GM23338 (cell line): ENCODE measurements around the gene ASS1. TPM values are rescaled to one million over a fixed set of nuclear protein-coding genes. Genes with fewer than 3 reads are reported as not detected.

Source experiments
- ATAC-seq: fragments of 200-7000 bp; cut with Tn5 transposase; 3 replicates; pipeline ENCODE4 v1.9.1; 2020
- DNase-seq: peaks from one replicate; pipeline ENCODE4 v3.0.0-alpha.2; 2015; ENCODE audit warnings: low spot score
- H2AFZ ChIP-seq: fragments of 200-600 bp; sonication (generic); 2 replicates; pipeline ENCODE4 v1.8.0; 2016; ENCODE audit warnings: antibody characterized with exemption, mild to moderate bottlenecking, moderate library complexity
- H3F3A ChIP-seq: fragments of 200-600 bp; sonication (generic); replicated peaks from 2 replicates; pipeline ENCODE4 v1.8.0; 2017; ENCODE audit warnings: antibody characterized with exemption, mixed run types, low read depth
- H3K27ac ChIP-seq: fragments of 200-600 bp; sonication (generic); 2 replicates; pipeline ENCODE4 v1.6.1; 2016; ENCODE audit warnings: low read depth
- H3K27me3 ChIP-seq: fragments of 200-600 bp; sonication (generic); 2 replicates; pipeline ENCODE4 v1.8.0; 2016; ENCODE audit warnings: mild to moderate bottlenecking, mixed run types, moderate library complexity; ENCODE audit not compliant: insufficient read depth
- H3K36me3 ChIP-seq: fragments of 200-600 bp; sonication (generic); 2 replicates; pipeline ENCODE4 v1.8.0; 2016; ENCODE audit warnings: mild to moderate bottlenecking; ENCODE audit not compliant: insufficient read depth
- H3K4me1 ChIP-seq: fragments of 200-600 bp; sonication (generic); 2 replicates; pipeline ENCODE4 v1.8.0; 2016; ENCODE audit warnings: mild to moderate bottlenecking, moderate library complexity; ENCODE audit not compliant: insufficient read depth
- H3K4me2 ChIP-seq: fragments of 200-600 bp; sonication (generic); 2 replicates; pipeline ENCODE4 v1.7.1; 2017; ENCODE audit warnings: mixed run types
- H3K4me3 ChIP-seq: fragments of 200-600 bp; sonication (generic); 2 replicates; pipeline ENCODE4 v1.6.1; 2016; ENCODE audit warnings: mixed run types
- H3K79me2 ChIP-seq: fragments of 200-600 bp; sonication (generic); replicated peaks from 2 replicates; pipeline ENCODE4 v1.8.0; 2017; ENCODE audit warnings: mild to moderate bottlenecking; ENCODE audit not compliant: insufficient read depth
- H3K9me2 ChIP-seq: fragments of 200-600 bp; sonication (generic); 2 replicates; pipeline ENCODE4 v1.8.0; 2017; ENCODE audit not compliant: insufficient read depth
- H4K20me1 ChIP-seq: fragments of 200-600 bp; sonication (generic); replicated peaks from 2 replicates; pipeline ENCODE4 v1.8.0; 2017; ENCODE audit warnings: mild to moderate bottlenecking; ENCODE audit not compliant: insufficient read depth
- H3K27ac Mint-ChIP-seq: 2 replicates; pipeline ENCODE4 v1.8.0; 2020; ENCODE audit warnings: inconsistent platforms, mild to moderate bottlenecking, moderate library complexity, mixed read lengths
- H3K27me3 Mint-ChIP-seq: 3 replicates; pipeline ENCODE4 v1.8.0; 2022; ENCODE audit warnings: low read depth, mild to moderate bottlenecking, moderate library complexity, mixed read lengths, inconsistent platforms; ENCODE audit not compliant: insufficient read depth, poor library complexity
- H3K36me3 Mint-ChIP-seq: 3 replicates; pipeline ENCODE4 v1.8.0; 2021; ENCODE audit warnings: low read depth, mild to moderate bottlenecking, inconsistent platforms, moderate library complexity, mixed read lengths
- H3K4me1 Mint-ChIP-seq: 3 replicates; pipeline ENCODE4 v1.8.0; 2020; ENCODE audit warnings: mild to moderate bottlenecking, inconsistent platforms, mixed read lengths
- H3K4me3 Mint-ChIP-seq: 3 replicates; pipeline ENCODE4 v1.8.0; 2021; ENCODE audit warnings: moderate library complexity, mild to moderate bottlenecking, inconsistent platforms, mixed read lengths
- H3K9me3 Mint-ChIP-seq: 3 replicates; pipeline ENCODE4 v1.8.0; 2020; ENCODE audit warnings: moderate library complexity, mild to moderate bottlenecking, inconsistent platforms, mixed read lengths
- CREB1 ChIP-seq: fragments of 250-450 bp; sonication (Bioruptor Pico); IDR thresholded peaks from 2 replicates; pipeline ENCODE4 v1.5.0; 2020; ENCODE audit warnings: low read depth, mild to moderate bottlenecking, moderate library complexity
- EZH2 ChIP-seq: fragments of 200-600 bp; sonication (generic); IDR thresholded peaks from one replicate; pipeline ENCODE4 v1.8.0; 2017; ENCODE audit warnings: antibody characterized with exemption, mild to moderate bottlenecking, low read depth; ENCODE audit not compliant: unreplicated experiment
- EZH2phosphoT487 ChIP-seq: fragments of 200-600 bp; sonication (generic); IDR thresholded peaks from one replicate; pipeline ENCODE4 v1.8.1; 2018; ENCODE audit warnings: antibody characterized with exemption; ENCODE audit not compliant: unreplicated experiment
- JUNB ChIP-seq: IDR thresholded peaks from one replicate; pipeline ENCODE4 v1.6.1; 2016; ENCODE audit warnings: antibody characterized with exemption; ENCODE audit not compliant: unreplicated experiment
- NANOG ChIP-seq: IDR thresholded peaks from 2 replicates; pipeline ENCODE4 v1.6.1; 2016; ENCODE audit warnings: antibody characterized with exemption, borderline replicate concordance
- POLR2AphosphoS5 ChIP-seq: IDR thresholded peaks from 2 replicates; pipeline ENCODE4 v1.6.1; 2016; ENCODE audit warnings: antibody characterized with exemption, low read depth
- STAT1 ChIP-seq: IDR thresholded peaks from one replicate; pipeline ENCODE4 v1.6.1; 2016; ENCODE audit warnings: antibody characterized with exemption; ENCODE audit not compliant: unreplicated experiment
- ZNF114 ChIP-seq: fragments of 250-450 bp; sonication (Bioruptor Pico); IDR thresholded peaks from 2 replicates; pipeline ENCODE4 v1.5.0; 2020; ENCODE audit warnings: mild to moderate bottlenecking, moderate library complexity
- ZNF331 ChIP-seq: fragments of 250-450 bp; sonication (Bioruptor Pico); IDR thresholded peaks from 2 replicates; pipeline ENCODE4 v1.5.0; 2020; ENCODE audit warnings: low read depth, mild to moderate bottlenecking, moderate library complexity
- polyA plus RNA-seq: library from polyadenylated mRNA; unstranded; fragments of >200 nt; fragmentation: Nextera tagmentation; extraction: Ambion mirVana; gene quantifications from 2 replicates; pipeline ENCODE4 v1.2.1, GENCODE V29; 2016
- total RNA-seq: library from RNA; depleted of rRNA; stranded (reverse); fragments of >200 nt; shearing (Covaris generic); gene quantifications from 2 replicates; pipeline ENCODE4 v1.2.3, GENCODE V29; 2014
- TF ChIP-seq, protein P1 (sequence below): IDR thresholded peaks from one replicate; pipeline ENCODE4 v1.6.1; 2018; ENCODE audit warnings: antibody characterized with exemption; ENCODE audit not compliant: unreplicated experiment
- TF ChIP-seq, protein P2 (sequence below): IDR thresholded peaks from 2 replicates; pipeline ENCODE4 v1.6.1; 2016; ENCODE audit warnings: antibody characterized with exemption
- TF ChIP-seq, protein P3 (sequence below): fragments of 250-450 bp; sonication (Bioruptor Pico); IDR thresholded peaks from 2 replicates; pipeline ENCODE4 v1.5.0; 2020; ENCODE audit warnings: mild to moderate bottlenecking, moderate library complexity
- TF ChIP-seq, protein P4 (sequence below), 2 experiments: fragments of 200-600 bp in 1 of 2; sonication (generic) in 1 of 2; conservative IDR thresholded peaks; 2 replicates each; pipeline versions ENCODE4 v1.5.1 to v1.6.1; 2016 to 2017; ENCODE audit warnings: antibody characterized with exemption in 2 of 2, low read depth in 2 of 2, mild to moderate bottlenecking in 2 of 2, moderate library complexity in 1 of 2

The ASS1 gene
- total and polyA plus RNA-seq, 2 experiments from 2014 or later, result 65.8 to 103 TPM

GRCh38 chr9:130429381-130429780, 15.4 kb upstream of the ASS1 start:
- Histone ChIP-seq H3K27ac (no peak overlapping the region), H3F3A (no peaks in the 10 kb centered on the region; the same call in 1 of the 2 replicates), H3K9me2 (no peaks in the 10 kb centered on the region), H2AFZ (no peak overlapping the region), H3K79me2 (no peaks in the 10 kb centered on the region), H3K4me1 (no peaks in the 10 kb centered on the region), H3K4me2 (no peak overlapping the region), H3K27me3 (peaks cover 21% of the 10 kb centered on the region), H4K20me1 (no peaks in the 10 kb centered on the region), H3K4me3 (no peak overlapping the region), H3K36me3 (no peaks in the 10 kb centered on the region)
- H3K36me3 Mint-ChIP-seq, result peaks cover 6% of the 10 kb centered on the region; the same call in 1 of the 3 replicates
- H3K27me3 Mint-ChIP-seq, result peaks cover 26% of the 10 kb centered on the region
- TF ChIP-seq, protein P1, sequence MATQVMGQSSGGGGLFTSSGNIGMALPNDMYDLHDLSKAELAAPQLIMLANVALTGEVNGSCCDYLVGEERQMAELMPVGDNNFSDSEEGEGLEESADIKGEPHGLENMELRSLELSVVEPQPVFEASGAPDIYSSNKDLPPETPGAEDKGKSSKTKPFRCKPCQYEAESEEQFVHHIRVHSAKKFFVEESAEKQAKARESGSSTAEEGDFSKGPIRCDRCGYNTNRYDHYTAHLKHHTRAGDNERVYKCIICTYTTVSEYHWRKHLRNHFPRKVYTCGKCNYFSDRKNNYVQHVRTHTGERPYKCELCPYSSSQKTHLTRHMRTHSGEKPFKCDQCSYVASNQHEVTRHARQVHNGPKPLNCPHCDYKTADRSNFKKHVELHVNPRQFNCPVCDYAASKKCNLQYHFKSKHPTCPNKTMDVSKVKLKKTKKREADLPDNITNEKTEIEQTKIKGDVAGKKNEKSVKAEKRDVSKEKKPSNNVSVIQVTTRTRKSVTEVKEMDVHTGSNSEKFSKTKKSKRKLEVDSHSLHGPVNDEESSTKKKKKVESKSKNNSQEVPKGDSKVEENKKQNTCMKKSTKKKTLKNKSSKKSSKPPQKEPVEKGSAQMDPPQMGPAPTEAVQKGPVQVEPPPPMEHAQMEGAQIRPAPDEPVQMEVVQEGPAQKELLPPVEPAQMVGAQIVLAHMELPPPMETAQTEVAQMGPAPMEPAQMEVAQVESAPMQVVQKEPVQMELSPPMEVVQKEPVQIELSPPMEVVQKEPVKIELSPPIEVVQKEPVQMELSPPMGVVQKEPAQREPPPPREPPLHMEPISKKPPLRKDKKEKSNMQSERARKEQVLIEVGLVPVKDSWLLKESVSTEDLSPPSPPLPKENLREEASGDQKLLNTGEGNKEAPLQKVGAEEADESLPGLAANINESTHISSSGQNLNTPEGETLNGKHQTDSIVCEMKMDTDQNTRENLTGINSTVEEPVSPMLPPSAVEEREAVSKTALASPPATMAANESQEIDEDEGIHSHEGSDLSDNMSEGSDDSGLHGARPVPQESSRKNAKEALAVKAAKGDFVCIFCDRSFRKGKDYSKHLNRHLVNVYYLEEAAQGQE, result no peak
- TF ChIP-seq POLR2AphosphoS5 (no peak), NANOG (no peak), STAT1 (no peak), ZNF331 (no peak), JUNB (no peak), ZNF114 (CRISPR knock-in tag) (no peak), EZH2 (no peak), CREB1 (CRISPR knock-in tag) (no peak), EZH2phosphoT487 (no peak)
- TF ChIP-seq, protein P2, sequence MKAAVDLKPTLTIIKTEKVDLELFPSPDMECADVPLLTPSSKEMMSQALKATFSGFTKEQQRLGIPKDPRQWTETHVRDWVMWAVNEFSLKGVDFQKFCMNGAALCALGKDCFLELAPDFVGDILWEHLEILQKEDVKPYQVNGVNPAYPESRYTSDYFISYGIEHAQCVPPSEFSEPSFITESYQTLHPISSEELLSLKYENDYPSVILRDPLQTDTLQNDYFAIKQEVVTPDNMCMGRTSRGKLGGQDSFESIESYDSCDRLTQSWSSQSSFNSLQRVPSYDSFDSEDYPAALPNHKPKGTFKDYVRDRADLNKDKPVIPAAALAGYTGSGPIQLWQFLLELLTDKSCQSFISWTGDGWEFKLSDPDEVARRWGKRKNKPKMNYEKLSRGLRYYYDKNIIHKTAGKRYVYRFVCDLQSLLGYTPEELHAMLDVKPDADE, result no peak
- TF ChIP-seq, protein P3, sequence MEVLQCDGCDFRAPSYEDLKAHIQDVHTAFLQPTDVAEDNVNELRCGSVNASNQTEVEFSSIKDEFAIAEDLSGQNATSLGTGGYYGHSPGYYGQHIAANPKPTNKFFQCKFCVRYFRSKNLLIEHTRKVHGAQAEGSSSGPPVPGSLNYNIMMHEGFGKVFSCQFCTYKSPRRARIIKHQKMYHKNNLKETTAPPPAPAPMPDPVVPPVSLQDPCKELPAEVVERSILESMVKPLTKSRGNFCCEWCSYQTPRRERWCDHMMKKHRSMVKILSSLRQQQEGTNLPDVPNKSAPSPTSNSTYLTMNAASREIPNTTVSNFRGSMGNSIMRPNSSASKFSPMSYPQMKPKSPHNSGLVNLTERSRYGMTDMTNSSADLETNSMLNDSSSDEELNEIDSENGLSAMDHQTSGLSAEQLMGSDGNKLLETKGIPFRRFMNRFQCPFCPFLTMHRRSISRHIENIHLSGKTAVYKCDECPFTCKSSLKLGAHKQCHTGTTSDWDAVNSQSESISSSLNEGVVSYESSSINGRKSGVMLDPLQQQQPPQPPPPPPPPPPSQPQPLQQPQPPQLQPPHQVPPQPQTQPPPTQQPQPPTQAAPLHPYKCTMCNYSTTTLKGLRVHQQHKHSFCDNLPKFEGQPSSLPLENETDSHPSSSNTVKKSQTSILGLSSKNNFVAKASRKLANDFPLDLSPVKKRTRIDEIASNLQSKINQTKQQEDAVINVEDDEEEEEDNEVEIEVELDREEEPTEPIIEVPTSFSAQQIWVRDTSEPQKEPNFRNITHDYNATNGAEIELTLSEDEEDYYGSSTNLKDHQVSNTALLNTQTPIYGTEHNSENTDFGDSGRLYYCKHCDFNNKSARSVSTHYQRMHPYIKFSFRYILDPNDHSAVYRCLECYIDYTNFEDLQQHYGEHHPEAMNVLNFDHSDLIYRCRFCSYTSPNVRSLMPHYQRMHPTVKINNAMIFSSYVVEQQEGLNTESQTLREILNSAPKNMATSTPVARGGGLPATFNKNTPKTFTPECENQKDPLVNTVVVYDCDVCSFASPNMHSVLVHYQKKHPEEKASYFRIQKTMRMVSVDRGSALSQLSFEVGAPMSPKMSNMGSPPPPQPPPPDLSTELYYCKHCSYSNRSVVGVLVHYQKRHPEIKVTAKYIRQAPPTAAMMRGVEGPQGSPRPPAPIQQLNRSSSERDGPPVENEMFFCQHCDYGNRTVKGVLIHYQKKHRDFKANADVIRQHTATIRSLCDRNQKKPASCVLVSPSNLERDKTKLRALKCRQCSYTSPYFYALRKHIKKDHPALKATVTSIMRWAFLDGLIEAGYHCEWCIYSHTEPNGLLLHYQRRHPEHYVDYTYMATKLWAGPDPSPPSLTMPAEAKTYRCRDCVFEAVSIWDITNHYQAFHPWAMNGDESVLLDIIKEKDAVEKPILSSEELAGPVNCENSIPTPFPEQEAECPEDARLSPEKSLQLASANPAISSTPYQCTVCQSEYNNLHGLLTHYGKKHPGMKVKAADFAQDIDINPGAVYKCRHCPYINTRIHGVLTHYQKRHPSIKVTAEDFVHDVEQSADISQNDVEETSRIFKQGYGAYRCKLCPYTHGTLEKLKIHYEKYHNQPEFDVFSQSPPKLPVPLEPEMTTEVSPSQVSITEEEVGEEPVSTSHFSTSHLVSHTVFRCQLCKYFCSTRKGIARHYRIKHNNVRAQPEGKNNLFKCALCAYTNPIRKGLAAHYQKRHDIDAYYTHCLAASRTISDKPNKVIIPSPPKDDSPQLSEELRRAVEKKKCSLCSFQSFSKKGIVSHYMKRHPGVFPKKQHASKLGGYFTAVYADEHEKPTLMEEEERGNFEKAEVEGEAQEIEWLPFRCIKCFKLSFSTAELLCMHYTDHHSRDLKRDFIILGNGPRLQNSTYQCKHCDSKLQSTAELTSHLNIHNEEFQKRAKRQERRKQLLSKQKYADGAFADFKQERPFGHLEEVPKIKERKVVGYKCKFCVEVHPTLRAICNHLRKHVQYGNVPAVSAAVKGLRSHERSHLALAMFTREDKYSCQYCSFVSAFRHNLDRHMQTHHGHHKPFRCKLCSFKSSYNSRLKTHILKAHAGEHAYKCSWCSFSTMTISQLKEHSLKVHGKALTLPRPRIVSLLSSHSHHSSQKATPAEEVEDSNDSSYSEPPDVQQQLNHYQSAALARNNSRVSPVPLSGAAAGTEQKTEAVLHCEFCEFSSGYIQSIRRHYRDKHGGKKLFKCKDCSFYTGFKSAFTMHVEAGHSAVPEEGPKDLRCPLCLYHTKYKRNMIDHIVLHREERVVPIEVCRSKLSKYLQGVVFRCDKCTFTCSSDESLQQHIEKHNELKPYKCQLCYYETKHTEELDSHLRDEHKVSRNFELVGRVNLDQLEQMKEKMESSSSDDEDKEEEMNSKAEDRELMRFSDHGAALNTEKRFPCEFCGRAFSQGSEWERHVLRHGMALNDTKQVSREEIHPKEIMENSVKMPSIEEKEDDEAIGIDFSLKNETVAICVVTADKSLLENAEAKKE (CRISPR knock-in tag), result no peak
- TF ChIP-seq, protein P4, sequence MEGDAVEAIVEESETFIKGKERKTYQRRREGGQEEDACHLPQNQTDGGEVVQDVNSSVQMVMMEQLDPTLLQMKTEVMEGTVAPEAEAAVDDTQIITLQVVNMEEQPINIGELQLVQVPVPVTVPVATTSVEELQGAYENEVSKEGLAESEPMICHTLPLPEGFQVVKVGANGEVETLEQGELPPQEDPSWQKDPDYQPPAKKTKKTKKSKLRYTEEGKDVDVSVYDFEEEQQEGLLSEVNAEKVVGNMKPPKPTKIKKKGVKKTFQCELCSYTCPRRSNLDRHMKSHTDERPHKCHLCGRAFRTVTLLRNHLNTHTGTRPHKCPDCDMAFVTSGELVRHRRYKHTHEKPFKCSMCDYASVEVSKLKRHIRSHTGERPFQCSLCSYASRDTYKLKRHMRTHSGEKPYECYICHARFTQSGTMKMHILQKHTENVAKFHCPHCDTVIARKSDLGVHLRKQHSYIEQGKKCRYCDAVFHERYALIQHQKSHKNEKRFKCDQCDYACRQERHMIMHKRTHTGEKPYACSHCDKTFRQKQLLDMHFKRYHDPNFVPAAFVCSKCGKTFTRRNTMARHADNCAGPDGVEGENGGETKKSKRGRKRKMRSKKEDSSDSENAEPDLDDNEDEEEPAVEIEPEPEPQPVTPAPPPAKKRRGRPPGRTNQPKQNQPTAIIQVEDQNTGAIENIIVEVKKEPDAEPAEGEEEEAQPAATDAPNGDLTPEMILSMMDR (conservative IDR thresholded peaks at IDR 0.05; ENCODE audit: low read depth in 2 of 2), result no peak
- DNase-seq (no peak), ATAC-seq (no peak)
- no peak overlapping the region for H3K27ac Mint-ChIP-seq
- H3K4me1 Mint-ChIP-seq, result peaks cover 6% of the 10 kb centered on the region
- no peaks in the 10 kb centered on the region for H3K9me3 Mint-ChIP-seq
- no peak overlapping the region for H3K4me3 Mint-ChIP-seq
